Spleen (tissue), 7 donors: Measurements from ENCODE around the gene ROMO1.

Experiments
- CTCF ChIP-seq, 11 experiments: fragments of 200-600 bp in 7 of 11; fragments of 450-650 bp in 4 of 11; sonication (generic) in 4 of 11; IDR thresholded peaks in 8 of 11; conservative IDR thresholded peaks in 3 of 11; 1 replicate in 7 of 11; 2 replicates in 4 of 11; pipeline versions ENCODE4 v1.4.0 to v1.8.0; 2016 to 2021; ENCODE audit warnings: antibody characterized with exemption in 11 of 11, inconsistent platforms in 4 of 11, mild to moderate bottlenecking in 1 of 11
- POLR2A ChIP-seq, 3 donors: fragments of 450-650 bp; IDR thresholded peaks; one replicate each; pipeline ENCODE4 v1.5.1; 2017; ENCODE audit warnings: antibody characterized with exemption in 3 of 3, mild to moderate bottlenecking in 1 of 3
- POLR2AphosphoS5 ChIP-seq, 3 donors: sonication (generic); formaldehyde crosslinking; IDR thresholded peaks; one replicate each; pipeline ENCODE4 v1.5.1; 2017; ENCODE audit warnings: antibody characterized with exemption in 3 of 3
- donor health status: DM: no; HTN: no; CAD: no; lungs with moderate emphysema.
- donor health status: DM: no; HTN: no; CAD: no.
- donor health status: DM: no; HTN: no; CAD: no.

- TF ChIP-seq CTCF (IDR thresholded peaks at IDR 0.05 in 8 of 11, conservative IDR thresholded peaks at IDR 0.05 in 3 of 11) (no peak), POLR2AphosphoS5 (IDR thresholded peaks at IDR 0.05) (no peak), POLR2A (IDR thresholded peaks at IDR 0.05) (no peak)
Measured at GRCh38 chr20:35650632-35651031, 48.6 kb upstream of the ROMO1 start.
